AG10803 (cell line): ENCODE results near the gene SUPT16H.

Source experiments
- DNase-seq: peaks from one replicate; pipeline ENCODE4 v3.0.0; 2010; ENCODE audit warnings: low read depth
- H3K4me3 ChIP-seq: 2 replicates; pipeline ENCODE4 v1.5.1; 2011; ENCODE audit warnings: mild to moderate bottlenecking, low read length, control low read depth
- CTCF ChIP-seq: conservative IDR thresholded peaks from 2 replicates; pipeline ENCODE4 v1.5.1; 2011; ENCODE audit warnings: mild to moderate bottlenecking, low read length, control low read depth, inconsistent platforms

The SUPT16H gene

GRCh38 chr14:21408147-21408546 lies 24.3 kb upstream of the SUPT16H start:
- no peak overlapping the region for H3K4me3 ChIP-seq
- no peak for TF ChIP-seq CTCF
- peak; percentile 49 for DNase-seq

- no peak overlapping the region for H3K4me3 ChIP-seq
- DNase-seq: no peak
- TF ChIP-seq CTCF: no peak
These were observed 22.4 kb upstream of the SUPT16H start for GRCh38 chr14:21406213-21406612.

- no peak overlapping the region for H3K4me3 ChIP-seq
- DNase-seq: peak; percentile 3
- TF ChIP-seq CTCF: no peak
These were observed 21.3 kb upstream of the SUPT16H start for GRCh38 chr14:21405097-21405496.

- no peak overlapping the region for H3K4me3 ChIP-seq
- no peak for DNase-seq
- TF ChIP-seq CTCF: no peak
These were observed 15.6 kb upstream of the SUPT16H start for GRCh38 chr14:21399311-21399870.

GRCh38 chr14:21398901-21399300 lies 15.1 kb upstream of the SUPT16H start:
- no peak for TF ChIP-seq CTCF
- no peak overlapping the region for H3K4me3 ChIP-seq
- no peak for DNase-seq

GRCh38 chr14:21395450-21395849 lies 11.6 kb upstream of the SUPT16H start:
- DNase-seq: no peak
- H3K4me3 ChIP-seq: no peak overlapping the region
- no peak for TF ChIP-seq CTCF

- no peak for TF ChIP-seq CTCF
- DNase-seq: no peak
- no peak overlapping the region for H3K4me3 ChIP-seq
These were observed 1.5 kb upstream of the SUPT16H start for GRCh38 chr14:21385188-21385904.
